ENCODE data around the gene MIOS.

Gene MIOS

GRCh38 chr7:7566651-7567611 is at the start of gene MIOS:
MIOS (plus strand) TSS chr7:7566884; CDS start chr7:7572476, 5,592 bp downstream.
- DNase-seq = peak; percentile 91

GRCh38 chr7:7517754-7518153 is 48.9 kb upstream of the MIOS start:
- no peak for DNase-seq

- DNase-seq = no peak
Measured at GRCh38 chr7:7519056-7519455, 47.6 kb upstream of the MIOS start.

GRCh38 chr7:7519528-7519927 is 47.2 kb upstream of the MIOS start:
- no peak for DNase-seq

- peak; percentile 28 for DNase-seq
Measured at GRCh38 chr7:7521259-7521658, 45.4 kb upstream of the MIOS start.

- DNase-seq = no peak
Measured at GRCh38 chr7:7522421-7522820, 44.3 kb upstream of the MIOS start.

- no peak for DNase-seq
Measured at GRCh38 chr7:7524121-7524520, 42.6 kb upstream of the MIOS start.

GRCh38 chr7:7526006-7526405 is 40.7 kb upstream of the MIOS start:
- no peak for DNase-seq

- DNase-seq = no peak
Measured at GRCh38 chr7:7527047-7527446, 39.6 kb upstream of the MIOS start.

- peak; percentile 94 for DNase-seq
Measured at GRCh38 chr7:7529328-7529727, 37.4 kb upstream of the MIOS start.

GRCh38 chr7:7533831-7534430 is 32.8 kb upstream of the MIOS start:
- peak; percentile 29 for DNase-seq

GRCh38 chr7:7535691-7536090 is 31.0 kb upstream of the MIOS start, which contains the start of gene COL28A1:
COL28A1 (minus strand) TSS chr7:7535873; CDS start chr7:7532875, 2,998 bp downstream.
- DNase-seq = peak; percentile 38

GRCh38 chr7:7536396-7537019 is 30.2 kb upstream of the MIOS start:
- DNase-seq = peak; percentile 72

GRCh38 chr7:7537711-7538110 is 29.0 kb upstream of the MIOS start:
- DNase-seq = no peak

GRCh38 chr7:7539152-7539551 is 27.5 kb upstream of the MIOS start:
- DNase-seq = peak; percentile 12

- no peak for DNase-seq
Measured at GRCh38 chr7:7539711-7540110, 27.0 kb upstream of the MIOS start.

- no peak for DNase-seq
Measured at GRCh38 chr7:7542251-7542835, 24.3 kb upstream of the MIOS start.

- no peak for DNase-seq
Measured at GRCh38 chr7:7548407-7548806, 18.3 kb upstream of the MIOS start.

- DNase-seq = no peak
Measured at GRCh38 chr7:7550663-7551062, 16.0 kb upstream of the MIOS start.

- DNase-seq = no peak
Measured at GRCh38 chr7:7552199-7552598, 14.5 kb upstream of the MIOS start.

GRCh38 chr7:7553386-7553785 is 13.3 kb upstream of the MIOS start:
- DNase-seq = peak; percentile 45

GRCh38 chr7:7554021-7554432 is 12.7 kb upstream of the MIOS start:
- peak; percentile 98 for DNase-seq

Measured in NCI-H69 (cell line).